Urothelium cell line (cell line): Measurements from ENCODE around the gene TMBIM1.

ENCODE experiments used
- DNase-seq: peaks from one replicate; pipeline ENCODE4 v3.0.0; 2011; ENCODE audit warnings: low spot score, mixed read lengths
- FAIRE-seq: peaks from 2 replicates; lab custom pipeline; 2011; peaks lifted over from hg19 to GRCh38; lab: Jason Lieb, UNC

TMBIM1 gene

GRCh38 chr2:218292048-218293014 lies at the start of gene TMBIM1:
TMBIM1 (minus strand) TSS chr2:218292503; CDS start chr2:218282141, 10,362 bp downstream.
- no peak for FAIRE-seq

GRCh38 chr2:218341381-218341780 lies 49.1 kb upstream of the TMBIM1 start:
- FAIRE-seq = no peak
- DNase-seq = no peak

More at GRCh38 chr2:218292048-218293014, at the start of gene TMBIM1:
- peak; percentile 92 for DNase-seq

GRCh38 chr2:218340656-218341055 lies 48.4 kb upstream of the TMBIM1 start:
- FAIRE-seq (no peak), DNase-seq (no peak)

GRCh38 chr2:218334531-218334930 lies 42.2 kb upstream of the TMBIM1 start:
- no peak for FAIRE-seq

GRCh38 chr2:218332920-218333645 lies 40.8 kb upstream of the TMBIM1 start:
- DNase-seq (no peak), FAIRE-seq (no peak)

More at GRCh38 chr2:218334531-218334930, 42.2 kb upstream of the TMBIM1 start:
- no peak for DNase-seq

GRCh38 chr2:218332288-218332687 lies 40.0 kb upstream of the TMBIM1 start:
- DNase-seq = no peak
- no peak for FAIRE-seq

- DNase-seq = no peak
- no peak for FAIRE-seq
These were observed 39.4 kb upstream of the TMBIM1 start for GRCh38 chr2:218331745-218332144.

- no peak for DNase-seq
- FAIRE-seq = no peak
These were observed 37.7 kb upstream of the TMBIM1 start for GRCh38 chr2:218329826-218330593.

- FAIRE-seq (no peak), DNase-seq (no peak)
These were observed 36.9 kb upstream of the TMBIM1 start for GRCh38 chr2:218329027-218329825.

GRCh38 chr2:218328294-218328693 lies 36.0 kb upstream of the TMBIM1 start:
- FAIRE-seq = no peak
- no peak for DNase-seq

GRCh38 chr2:218327451-218328210 lies 35.3 kb upstream of the TMBIM1 start:
- FAIRE-seq (no peak), DNase-seq (no peak)

- no peak for FAIRE-seq
These were observed 34.0 kb upstream of the TMBIM1 start for GRCh38 chr2:218326315-218326714.

GRCh38 chr2:218325566-218326160 lies 33.4 kb upstream of the TMBIM1 start:
- DNase-seq (no peak), FAIRE-seq (no peak)

More at GRCh38 chr2:218326315-218326714, 34.0 kb upstream of the TMBIM1 start:
- no peak for DNase-seq

GRCh38 chr2:218323526-218324472 lies 31.5 kb upstream of the TMBIM1 start:
- FAIRE-seq = no peak
- DNase-seq = peak; percentile 40

- peak; percentile 93 for DNase-seq
- FAIRE-seq = no peak
These were observed 30.6 kb upstream of the TMBIM1 start for GRCh38 chr2:218322768-218323525.

- DNase-seq = no peak
- FAIRE-seq = no peak
These were observed 28.5 kb upstream of the TMBIM1 start for GRCh38 chr2:218320704-218321336.
